ENCODE measurements around the gene RORC. TPM values are rescaled to one million over a fixed set of nuclear protein-coding genes. Genes with fewer than 3 reads are reported as not detected.
"Not testable (repeated sequence)": the region's sequence is repeated elsewhere in the genome, so short reads cannot be mapped to it uniquely, and the experiment has no call there.

The RORC gene
- total RNA-seq: 8.9 TPM

- peaks cover 41 to 73% (median 58%) of the 10 kb centered on the region in 3 donors for H3K4me1 ChIP-seq (ENCODE audit: control insufficient read depth in 3 of 3, insufficient read depth in 3 of 3, low read length in 3 of 3)
- H3K27me3 ChIP-seq (ENCODE audit: control insufficient read depth in 3 of 3, insufficient read depth in 3 of 3, low read length in 3 of 3): no peaks in the 10 kb centered on the region
- peak within 1 kb of the TSS; percentile 85 to 87 (median 85) for H3K4me3 ChIP-seq (ENCODE audit: low read length in 3 of 3)
- H3K27ac ChIP-seq (ENCODE audit: low read depth, low read length): peak within 1 kb of the TSS; percentile 96
- H3K9ac ChIP-seq (ENCODE audit: low read depth in 1 of 3, low read length in 3 of 3): peak within 1 kb of the TSS; percentile 95 to 100 (median 96)
- no peaks in the 10 kb centered on the region for H3K9me3 ChIP-seq (ENCODE audit: control insufficient read depth in 3 of 3, low read length in 3 of 3)
- peaks cover 4 to 8% (median 7%) of the 10 kb centered on the region in 3 donors for H3K36me3 ChIP-seq (ENCODE audit: control insufficient read depth in 3 of 3, insufficient read depth in 3 of 3, low read length in 3 of 3)
These were observed at the start of gene RORC for GRCh38 chr1:151831605-151832004. RORC (minus strand) TSS chr1:151831802; CDS start chr1:151831764, 38 bp downstream.

DNA sequence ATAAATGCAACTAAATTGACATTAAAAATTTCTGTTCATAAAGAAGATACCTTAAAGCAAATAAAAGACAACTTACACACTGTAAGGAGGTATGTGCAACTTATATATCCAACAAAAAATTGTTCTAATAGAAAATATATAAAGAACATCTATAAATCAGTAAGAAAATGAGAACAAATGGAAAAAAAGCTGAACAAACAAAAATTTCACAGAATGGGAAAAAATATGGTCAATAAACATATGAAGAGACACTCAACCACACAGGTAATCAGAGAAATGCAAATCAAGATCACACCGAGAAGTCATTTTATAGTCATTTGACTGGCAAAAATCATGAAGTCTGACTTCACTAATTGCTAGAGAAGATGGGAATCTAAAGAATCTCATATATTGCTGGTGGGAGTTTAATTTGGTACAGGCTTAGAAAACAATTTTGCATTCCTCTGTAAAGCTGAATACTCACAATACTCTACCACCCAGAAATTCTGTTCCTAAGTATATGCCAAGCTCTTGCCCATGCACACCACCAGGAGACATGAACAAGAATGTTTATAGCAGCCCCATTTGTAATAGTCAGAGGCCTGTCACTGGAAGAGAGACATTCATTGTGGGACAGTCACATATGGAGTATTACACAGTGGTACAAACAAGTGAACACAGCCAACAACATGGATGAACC is 44.0 kb upstream of the RORC start:
- Histone ChIP-seq H3K27me3 (ENCODE audit: control insufficient read depth in 3 of 3, insufficient read depth in 3 of 3, low read length in 3 of 3) (no peaks in the 10 kb centered on the region), H3K9me3 (ENCODE audit: control insufficient read depth in 3 of 3, low read length in 3 of 3) (no peaks in the 10 kb centered on the region), H3K27ac (ENCODE audit: low read depth, low read length) (no peak overlapping the region), H3K4me1 (ENCODE audit: control insufficient read depth in 3 of 3, insufficient read depth in 3 of 3, low read length in 3 of 3) (no peaks in the 10 kb centered on the region), H3K9ac (ENCODE audit: low read depth in 1 of 3, low read length in 3 of 3) (no peak overlapping the region), H3K36me3 (ENCODE audit: control insufficient read depth in 3 of 3, insufficient read depth in 3 of 3, low read length in 3 of 3) (peaks cover 7 to 14% (median 11%) of the 10 kb centered on the region in 3 donors), H3K4me3 (ENCODE audit: low read length in 3 of 3) (no peak overlapping the region)

DNA sequence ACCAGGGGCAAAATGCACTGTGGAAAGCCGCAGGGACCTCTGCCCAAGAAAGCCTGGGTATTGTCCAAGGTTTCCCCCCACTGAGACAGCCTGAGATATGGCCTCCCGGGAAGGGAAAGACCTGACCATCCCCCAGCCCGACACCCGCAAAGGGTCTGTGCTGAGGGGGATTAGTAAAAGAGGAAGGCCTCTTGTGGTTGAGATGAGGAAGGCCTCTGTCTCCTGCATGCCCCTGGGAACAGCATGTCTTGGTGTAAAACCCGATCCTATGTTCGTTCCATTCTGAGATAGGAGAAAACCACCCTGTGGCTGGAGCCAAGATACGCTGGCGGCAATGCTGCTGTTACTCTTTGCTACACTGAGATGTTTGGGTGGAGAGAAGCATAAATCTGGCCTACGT is 41.2 kb upstream of the RORC start:
- not testable (repeated sequence) for H3K27me3 ChIP-seq (ENCODE audit: control insufficient read depth in 3 of 3, insufficient read depth in 3 of 3, low read length in 3 of 3); H3K9ac ChIP-seq (ENCODE audit: low read depth in 1 of 3, low read length in 3 of 3); H3K9me3 ChIP-seq (ENCODE audit: control insufficient read depth in 3 of 3, low read length in 3 of 3); H3K4me3 ChIP-seq (ENCODE audit: low read length in 3 of 3); H3K4me1 ChIP-seq (ENCODE audit: control insufficient read depth in 3 of 3, insufficient read depth in 3 of 3, low read length in 3 of 3); H3K27ac ChIP-seq (ENCODE audit: low read depth, low read length)
- peaks cover 7 to 11% (median 9%) of the 10 kb centered on the region in 3 donors for H3K36me3 ChIP-seq (ENCODE audit: control insufficient read depth in 3 of 3, insufficient read depth in 3 of 3, low read length in 3 of 3)

DNA sequence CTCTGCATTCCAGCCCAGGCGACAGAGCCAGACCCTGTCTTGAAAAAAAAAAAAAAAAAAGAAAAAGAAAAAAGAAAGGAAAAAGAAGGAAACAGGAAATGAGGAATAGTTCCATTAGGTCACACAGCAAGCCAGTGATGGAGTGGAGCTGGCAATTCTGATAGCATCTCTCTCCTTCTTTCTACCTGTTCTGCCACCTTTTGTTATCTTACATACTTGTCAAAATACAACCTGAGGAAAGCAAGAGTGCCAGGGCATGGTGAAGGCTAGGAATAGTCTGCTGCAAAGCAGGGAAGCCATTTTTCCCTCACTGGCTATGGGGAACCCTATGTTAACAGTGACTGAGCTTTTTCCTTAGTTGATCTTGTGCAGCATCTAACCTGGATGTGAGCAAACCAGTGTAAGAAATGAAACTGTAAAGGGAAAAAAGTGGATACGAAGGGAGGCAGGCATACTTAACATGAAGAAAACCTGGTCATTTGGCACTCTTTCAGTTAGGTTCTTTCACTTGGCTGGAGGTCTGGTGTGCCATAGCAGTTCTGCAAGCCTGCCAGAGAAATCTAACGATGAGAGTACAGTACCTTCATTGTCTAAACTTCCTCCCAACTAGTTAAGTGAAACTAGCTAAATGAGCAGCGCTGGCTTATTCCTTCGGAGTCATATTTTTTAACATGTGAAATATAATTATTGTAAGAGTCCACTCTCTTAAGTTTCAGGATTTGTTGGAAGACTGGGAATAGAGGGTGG is 39.9 kb upstream of the RORC start:
- Histone ChIP-seq H3K9me3 (ENCODE audit: control insufficient read depth in 3 of 3, low read length in 3 of 3) (no peaks in the 10 kb centered on the region), H3K9ac (ENCODE audit: low read depth in 1 of 3, low read length in 3 of 3) (no peak overlapping the region), H3K27ac (ENCODE audit: low read depth, low read length) (no peak overlapping the region), H3K4me1 (ENCODE audit: control insufficient read depth in 3 of 3, insufficient read depth in 3 of 3, low read length in 3 of 3) (no peaks in the 10 kb centered on the region), H3K36me3 (ENCODE audit: control insufficient read depth in 3 of 3, insufficient read depth in 3 of 3, low read length in 3 of 3) (peaks cover 6 to 11% (median 7%) of the 10 kb centered on the region in 3 donors), H3K4me3 (ENCODE audit: low read length in 3 of 3) (no peak overlapping the region), H3K27me3 (ENCODE audit: control insufficient read depth in 3 of 3, insufficient read depth in 3 of 3, low read length in 3 of 3) (no peaks in the 10 kb centered on the region)

GRCh38 chr1:151868486-151868885 is 36.9 kb upstream of the RORC start:
- no peaks in the 10 kb centered on the region for H3K4me1 ChIP-seq (ENCODE audit: control insufficient read depth in 3 of 3, insufficient read depth in 3 of 3, low read length in 3 of 3)
- H3K9me3 ChIP-seq (ENCODE audit: control insufficient read depth in 3 of 3, low read length in 3 of 3): no peaks in the 10 kb centered on the region
- H3K36me3 ChIP-seq (ENCODE audit: control insufficient read depth in 3 of 3, insufficient read depth in 3 of 3, low read length in 3 of 3): peaks cover 0 to 2% (median under 1%) of the 10 kb centered on the region in 3 donors
- H3K27ac ChIP-seq (ENCODE audit: low read depth, low read length): no peak overlapping the region
- H3K9ac ChIP-seq (ENCODE audit: low read depth in 1 of 3, low read length in 3 of 3): no peak overlapping the region
- H3K27me3 ChIP-seq (ENCODE audit: control insufficient read depth in 3 of 3, insufficient read depth in 3 of 3, low read length in 3 of 3): no peaks in the 10 kb centered on the region
- no peak overlapping the region for H3K4me3 ChIP-seq (ENCODE audit: low read length in 3 of 3)

DNA sequence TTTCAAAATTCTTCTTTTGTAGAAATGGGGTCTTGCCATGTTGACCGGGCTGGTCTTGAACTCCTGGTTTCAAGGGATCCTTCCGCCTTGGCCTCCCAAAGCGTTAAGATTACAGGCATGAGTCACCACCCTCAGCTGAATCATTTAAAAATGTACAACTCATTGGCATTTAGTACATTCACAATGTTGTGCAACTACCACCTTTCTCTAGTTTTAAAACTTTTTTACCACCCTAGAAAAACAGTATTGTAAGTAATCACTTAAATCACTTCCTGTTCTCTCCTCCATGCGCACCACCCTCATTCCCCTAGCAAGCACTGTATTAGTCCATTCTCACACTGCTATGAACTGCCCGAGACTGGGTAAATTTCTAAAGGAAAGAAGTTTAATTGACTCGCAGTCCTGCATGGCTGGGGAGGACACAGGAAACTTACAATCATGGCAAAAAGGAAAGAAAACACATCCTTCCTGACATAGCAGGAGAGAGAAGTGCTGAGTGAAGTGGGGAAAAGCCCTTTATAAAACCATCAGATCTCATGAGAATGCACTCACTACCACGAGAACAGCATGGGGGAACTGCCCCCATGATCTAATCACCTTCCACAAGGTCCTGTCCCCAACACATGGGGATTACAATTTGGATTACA is 36.3 kb upstream of the RORC start:
- H3K9me3 ChIP-seq (ENCODE audit: control insufficient read depth in 3 of 3, low read length in 3 of 3): no peaks in the 10 kb centered on the region
- H3K36me3 ChIP-seq (ENCODE audit: control insufficient read depth in 3 of 3, insufficient read depth in 3 of 3, low read length in 3 of 3): no peaks in the 10 kb centered on the region
- H3K27me3 ChIP-seq (ENCODE audit: control insufficient read depth in 3 of 3, insufficient read depth in 3 of 3, low read length in 3 of 3): no peaks in the 10 kb centered on the region
- H3K9ac ChIP-seq (ENCODE audit: low read depth in 1 of 3, low read length in 3 of 3): no peak overlapping the region
- H3K27ac ChIP-seq (ENCODE audit: low read depth, low read length): no peak overlapping the region
- no peaks in the 10 kb centered on the region for H3K4me1 ChIP-seq (ENCODE audit: control insufficient read depth in 3 of 3, insufficient read depth in 3 of 3, low read length in 3 of 3)
- no peak overlapping the region for H3K4me3 ChIP-seq (ENCODE audit: low read length in 3 of 3)

GRCh38 chr1:151867321-151867720 is 35.7 kb upstream of the RORC start:
- Histone ChIP-seq H3K36me3 (ENCODE audit: control insufficient read depth in 3 of 3, insufficient read depth in 3 of 3, low read length in 3 of 3) (no peaks in the 10 kb centered on the region), H3K9ac (ENCODE audit: low read depth in 1 of 3, low read length in 3 of 3) (no peak overlapping the region), H3K4me3 (ENCODE audit: low read length in 3 of 3) (no peak overlapping the region), H3K27ac (ENCODE audit: low read depth, low read length) (no peak overlapping the region), H3K27me3 (ENCODE audit: control insufficient read depth in 3 of 3, insufficient read depth in 3 of 3, low read length in 3 of 3) (no peaks in the 10 kb centered on the region), H3K9me3 (ENCODE audit: control insufficient read depth in 3 of 3, low read length in 3 of 3) (no peaks in the 10 kb centered on the region), H3K4me1 (ENCODE audit: control insufficient read depth in 3 of 3, insufficient read depth in 3 of 3, low read length in 3 of 3) (no peaks in the 10 kb centered on the region)

DNA sequence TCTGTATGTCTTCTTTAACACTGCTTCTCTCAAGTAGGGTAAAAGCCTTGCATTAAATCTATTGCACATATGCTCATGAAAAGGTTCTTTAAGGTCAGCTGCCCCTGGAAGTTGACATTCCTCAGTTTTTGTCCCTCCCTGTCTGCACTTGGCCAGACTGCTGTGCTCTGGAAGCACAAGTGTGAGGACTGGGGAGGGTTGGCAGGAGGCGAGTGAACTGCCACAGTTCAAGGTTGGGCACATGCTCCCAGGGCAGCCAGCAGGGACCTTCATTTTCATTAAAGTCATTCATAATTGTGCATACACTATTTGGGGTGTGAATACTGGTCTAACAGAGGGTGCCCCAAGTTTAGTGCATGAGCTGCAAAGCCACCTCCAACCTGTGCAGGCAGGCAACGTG is 32.8 kb upstream of the RORC start:
- Histone ChIP-seq H3K4me1 (ENCODE audit: control insufficient read depth in 3 of 3, insufficient read depth in 3 of 3, low read length in 3 of 3) (no peaks in the 10 kb centered on the region), H3K27ac (ENCODE audit: low read depth, low read length) (no peak overlapping the region), H3K9ac (ENCODE audit: low read depth in 1 of 3, low read length in 3 of 3) (no peak overlapping the region), H3K27me3 (ENCODE audit: control insufficient read depth in 3 of 3, insufficient read depth in 3 of 3, low read length in 3 of 3) (no peaks in the 10 kb centered on the region), H3K9me3 (ENCODE audit: control insufficient read depth in 3 of 3, low read length in 3 of 3) (no peaks in the 10 kb centered on the region), H3K36me3 (ENCODE audit: control insufficient read depth in 3 of 3, insufficient read depth in 3 of 3, low read length in 3 of 3) (no peaks in the 10 kb centered on the region), H3K4me3 (ENCODE audit: low read length in 3 of 3) (no peak overlapping the region)

- H3K9me3 ChIP-seq (ENCODE audit: control insufficient read depth in 3 of 3, low read length in 3 of 3): no peaks in the 10 kb centered on the region
- H3K4me1 ChIP-seq (ENCODE audit: control insufficient read depth in 3 of 3, insufficient read depth in 3 of 3, low read length in 3 of 3): no peaks in the 10 kb centered on the region
- H3K27ac ChIP-seq (ENCODE audit: low read depth, low read length): no peak overlapping the region
- no peaks in the 10 kb centered on the region for H3K27me3 ChIP-seq (ENCODE audit: control insufficient read depth in 3 of 3, insufficient read depth in 3 of 3, low read length in 3 of 3)
- H3K36me3 ChIP-seq (ENCODE audit: control insufficient read depth in 3 of 3, insufficient read depth in 3 of 3, low read length in 3 of 3): no peaks in the 10 kb centered on the region
- no peak overlapping the region for H3K4me3 ChIP-seq (ENCODE audit: low read length in 3 of 3)
- H3K9ac ChIP-seq (ENCODE audit: low read depth in 1 of 3, low read length in 3 of 3): no peak overlapping the region
These were observed 31.0 kb upstream of the RORC start for GRCh38 chr1:151862604-151863003.

Measured in skeletal muscle tissue (tissue), 4 donors.